Panc1 (cell line): Measurements from ENCODE around the gene TSPAN3. TPM values are rescaled to one million over a fixed set of nuclear protein-coding genes. Genes with fewer than 3 reads are reported as not detected.

ENCODE experiments used
- ATAC-seq: fragments of 200-7000 bp; cut with Tn5 transposase; 2 replicates; pipeline ENCODE4 v1.9.1; 2020; ENCODE audit warnings: mild to moderate bottlenecking, moderate library complexity
- BruUV-seq: library from RNA; stranded (reverse); fragments of 400-500 nt; replicated peaks from 2 replicates; lab custom pipeline; 2021; lab: Mats Ljungman, UMichigan
- CTCF ChIA-PET: fragments of 300-600 bp; sonication (Branson Sonifier 250); formaldehyde crosslinking; loops from one replicate; lab custom pipeline; 2022; ENCODE audit warnings: antibody characterized with exemption; lab: Charles Lee
- POLR2A ChIA-PET: fragments of 300-600 bp; sonication (Branson Sonifier 250); formaldehyde crosslinking; loops from one replicate; lab custom pipeline; 2022; ENCODE audit warnings: antibody characterized with exemption; lab: Charles Lee
- DNase-seq: peaks from one replicate; pipeline ENCODE4 v3.0.0-alpha.2; 2010; ENCODE audit warnings: low read depth, low spot score
- H3K27ac ChIP-seq: 2 replicates; pipeline ENCODE4 v1.5.1; 2011; ENCODE audit warnings: mild to moderate bottlenecking, low read length, inconsistent platforms
- H3K27me3 ChIP-seq: fragments of 200-500 bp; sonication (Bioruptor generic); 2 replicates; pipeline ENCODE4 v1.6.0; 2014; ENCODE audit warnings: low read length, inconsistent platforms; ENCODE audit not compliant: control insufficient read depth, insufficient read depth
- H3K36me3 ChIP-seq: fragments of 200-500 bp; sonication (Bioruptor generic); 2 replicates; pipeline ENCODE4 v1.5.1; 2014; ENCODE audit warnings: inconsistent platforms, mild to moderate bottlenecking, low read length, moderate library complexity; ENCODE audit not compliant: control insufficient read depth, insufficient read depth
- H3K4me1 ChIP-seq: 2 replicates; pipeline ENCODE4 v1.5.1; 2011; ENCODE audit warnings: inconsistent platforms, mild to moderate bottlenecking, low read length, moderate library complexity; ENCODE audit not compliant: control insufficient read depth, insufficient read depth
- H3K4me3 ChIP-seq, 2 experiments: 2 replicates each; pipeline ENCODE4 v1.5.1; 2011 to 2012; ENCODE audit warnings: low read depth in 2 of 2, low read length in 2 of 2, mild to moderate bottlenecking in 2 of 2, inconsistent platforms in 1 of 2, moderate library complexity in 1 of 2
- H3K9me3 ChIP-seq: fragments of 200-500 bp; sonication (Bioruptor generic); 2 replicates; pipeline ENCODE4 v1.5.1; 2014; ENCODE audit warnings: low read depth, mild to moderate bottlenecking, inconsistent platforms, low read length, moderate library complexity; ENCODE audit not compliant: control insufficient read depth, insufficient read depth
- POLR2AphosphoS5 ChIP-seq: IDR thresholded peaks from 2 replicates; pipeline ENCODE4 v1.6.1; 2012; ENCODE audit warnings: mild to moderate bottlenecking, low read depth, low read length, moderate library complexity
- SIN3A ChIP-seq: IDR thresholded peaks from 2 replicates; pipeline ENCODE4 v1.6.1; 2012; ENCODE audit warnings: low read depth, mild to moderate bottlenecking, low read length, moderate library complexity, borderline replicate concordance; ENCODE audit not compliant: insufficient read depth
- TCF7L2 ChIP-seq: IDR thresholded peaks from 2 replicates; pipeline ENCODE4 v1.6.1; 2011; ENCODE audit warnings: mild to moderate bottlenecking, low read depth, low read length, inconsistent platforms
- in situ Hi-C: cut with HindIII; loops from 2 replicates; pipeline ENCODE4 v1.10.0; 2016; ENCODE audit warnings: low sequenced_read_pairs, low pct_unique_long_range_greater_than_20kb
- intact Hi-C: fragments of 100-400 bp; cut with micrococcal nuclease; formaldehyde crosslinking; loops from one replicate; pipeline ENCODE4 v1.10.0; 2022; ENCODE audit not compliant: unreplicated experiment
- total RNA-seq: library from RNA; stranded (reverse); gene quantifications from one replicate; pipeline ENCODE4 v1.2.1, GENCODE V29; 2021; ENCODE audit not compliant: unreplicated experiment
- TF ChIP-seq, protein P1 (sequence below), 2 experiments: IDR thresholded peaks; 2 replicates each; pipeline ENCODE4 v1.6.1; 2011 to 2012; ENCODE audit warnings: low read depth in 2 of 2, control low read depth in 1 of 2, low read length in 1 of 2, mild to moderate bottlenecking in 1 of 2, moderate library complexity in 1 of 2; ENCODE audit not compliant: insufficient read depth in 1 of 2
- TF ChIP-seq, protein P2 (sequence below): fragments of 450-650 bp; IDR thresholded peaks from 2 replicates; pipeline ENCODE4 v1.5.1; 2017; ENCODE audit warnings: mild to moderate bottlenecking

Gene TSPAN3
- total RNA-seq, 1 experiment from 2014 or later = 130 TPM

DNA sequence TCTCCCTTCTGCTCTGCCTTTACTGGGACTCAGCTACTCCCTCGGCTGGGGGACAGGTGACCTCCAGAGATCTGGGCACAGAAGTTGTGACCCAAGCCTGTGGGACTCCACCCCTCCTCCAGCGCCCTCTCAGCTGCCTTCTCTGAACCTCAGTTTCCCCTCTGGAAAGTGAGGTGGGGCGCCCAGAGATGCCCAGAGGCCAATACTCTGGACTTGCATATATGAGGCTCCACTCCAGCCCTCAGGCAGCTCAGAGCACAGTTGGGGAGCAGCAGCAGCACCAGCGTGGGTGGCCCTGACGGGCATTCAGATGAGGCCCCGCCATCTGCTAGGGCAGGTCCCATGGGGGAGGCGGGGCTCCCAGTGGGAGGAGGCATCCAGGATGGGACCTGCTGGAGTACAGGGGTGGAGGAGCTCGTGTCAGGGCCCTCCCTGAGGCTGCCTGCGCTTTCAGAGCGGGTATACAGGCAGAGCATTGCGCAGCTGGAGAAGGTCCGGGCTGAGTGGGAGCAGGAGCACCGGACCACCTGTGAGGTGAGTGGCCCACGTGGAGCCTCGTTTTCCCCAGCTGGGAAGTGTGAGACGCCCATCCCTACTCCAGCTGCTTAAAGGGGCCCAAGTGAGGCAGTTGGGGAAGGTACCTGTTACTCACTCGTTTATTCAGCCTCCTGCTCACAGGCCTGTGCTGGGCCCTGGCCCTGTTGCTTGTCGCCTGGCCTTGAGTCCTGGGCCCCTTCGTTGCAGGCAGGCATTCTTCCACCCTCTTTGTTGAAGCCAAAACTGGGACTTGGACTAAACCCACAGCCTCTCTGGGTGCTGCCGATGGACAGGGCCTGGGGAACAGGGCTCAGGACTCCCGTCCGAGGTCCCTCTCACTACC, 40.6 kb downstream of the TSPAN3 start:
- BruUV-seq = no TSS peak
- intact Hi-C loops = no loop called here
- Histone ChIP-seq H3K27me3 (no peaks in the 10 kb centered on the region), H3K36me3 (no peaks in the 10 kb centered on the region), H3K9me3 (no peaks in the 10 kb centered on the region), H3K4me1 (no peaks in the 10 kb centered on the region; the same call in 1 of the 2 replicates), H3K27ac (no peak overlapping the region), H3K4me3 (no peak overlapping the region)
- POLR2A ChIA-PET = no interaction called here
- in situ Hi-C loops = no loop called here
- CTCF ChIA-PET = interaction anchor here (0.6 to 0.7 kb wide), 2 partner anchors 36 to 593 kb away, joined by 4 to 8 read pairs; no protein-coding TSS in a partner anchor
- ATAC-seq (peak; percentile 24; the same call in 1 of the 2 replicates), DNase-seq (no peak)
- TF ChIP-seq SIN3A (no peak), POLR2AphosphoS5 (no peak), TCF7L2 (no peak)
- TF ChIP-seq, protein P1, sequence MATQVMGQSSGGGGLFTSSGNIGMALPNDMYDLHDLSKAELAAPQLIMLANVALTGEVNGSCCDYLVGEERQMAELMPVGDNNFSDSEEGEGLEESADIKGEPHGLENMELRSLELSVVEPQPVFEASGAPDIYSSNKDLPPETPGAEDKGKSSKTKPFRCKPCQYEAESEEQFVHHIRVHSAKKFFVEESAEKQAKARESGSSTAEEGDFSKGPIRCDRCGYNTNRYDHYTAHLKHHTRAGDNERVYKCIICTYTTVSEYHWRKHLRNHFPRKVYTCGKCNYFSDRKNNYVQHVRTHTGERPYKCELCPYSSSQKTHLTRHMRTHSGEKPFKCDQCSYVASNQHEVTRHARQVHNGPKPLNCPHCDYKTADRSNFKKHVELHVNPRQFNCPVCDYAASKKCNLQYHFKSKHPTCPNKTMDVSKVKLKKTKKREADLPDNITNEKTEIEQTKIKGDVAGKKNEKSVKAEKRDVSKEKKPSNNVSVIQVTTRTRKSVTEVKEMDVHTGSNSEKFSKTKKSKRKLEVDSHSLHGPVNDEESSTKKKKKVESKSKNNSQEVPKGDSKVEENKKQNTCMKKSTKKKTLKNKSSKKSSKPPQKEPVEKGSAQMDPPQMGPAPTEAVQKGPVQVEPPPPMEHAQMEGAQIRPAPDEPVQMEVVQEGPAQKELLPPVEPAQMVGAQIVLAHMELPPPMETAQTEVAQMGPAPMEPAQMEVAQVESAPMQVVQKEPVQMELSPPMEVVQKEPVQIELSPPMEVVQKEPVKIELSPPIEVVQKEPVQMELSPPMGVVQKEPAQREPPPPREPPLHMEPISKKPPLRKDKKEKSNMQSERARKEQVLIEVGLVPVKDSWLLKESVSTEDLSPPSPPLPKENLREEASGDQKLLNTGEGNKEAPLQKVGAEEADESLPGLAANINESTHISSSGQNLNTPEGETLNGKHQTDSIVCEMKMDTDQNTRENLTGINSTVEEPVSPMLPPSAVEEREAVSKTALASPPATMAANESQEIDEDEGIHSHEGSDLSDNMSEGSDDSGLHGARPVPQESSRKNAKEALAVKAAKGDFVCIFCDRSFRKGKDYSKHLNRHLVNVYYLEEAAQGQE (IDR thresholded peaks at IDR 0.05; ENCODE audit: insufficient read depth in 1 of 2, low read depth in 2 of 2, low read length in 1 of 2) = no peak
- TF ChIP-seq, protein P2, sequence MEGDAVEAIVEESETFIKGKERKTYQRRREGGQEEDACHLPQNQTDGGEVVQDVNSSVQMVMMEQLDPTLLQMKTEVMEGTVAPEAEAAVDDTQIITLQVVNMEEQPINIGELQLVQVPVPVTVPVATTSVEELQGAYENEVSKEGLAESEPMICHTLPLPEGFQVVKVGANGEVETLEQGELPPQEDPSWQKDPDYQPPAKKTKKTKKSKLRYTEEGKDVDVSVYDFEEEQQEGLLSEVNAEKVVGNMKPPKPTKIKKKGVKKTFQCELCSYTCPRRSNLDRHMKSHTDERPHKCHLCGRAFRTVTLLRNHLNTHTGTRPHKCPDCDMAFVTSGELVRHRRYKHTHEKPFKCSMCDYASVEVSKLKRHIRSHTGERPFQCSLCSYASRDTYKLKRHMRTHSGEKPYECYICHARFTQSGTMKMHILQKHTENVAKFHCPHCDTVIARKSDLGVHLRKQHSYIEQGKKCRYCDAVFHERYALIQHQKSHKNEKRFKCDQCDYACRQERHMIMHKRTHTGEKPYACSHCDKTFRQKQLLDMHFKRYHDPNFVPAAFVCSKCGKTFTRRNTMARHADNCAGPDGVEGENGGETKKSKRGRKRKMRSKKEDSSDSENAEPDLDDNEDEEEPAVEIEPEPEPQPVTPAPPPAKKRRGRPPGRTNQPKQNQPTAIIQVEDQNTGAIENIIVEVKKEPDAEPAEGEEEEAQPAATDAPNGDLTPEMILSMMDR = no peak

DNA sequence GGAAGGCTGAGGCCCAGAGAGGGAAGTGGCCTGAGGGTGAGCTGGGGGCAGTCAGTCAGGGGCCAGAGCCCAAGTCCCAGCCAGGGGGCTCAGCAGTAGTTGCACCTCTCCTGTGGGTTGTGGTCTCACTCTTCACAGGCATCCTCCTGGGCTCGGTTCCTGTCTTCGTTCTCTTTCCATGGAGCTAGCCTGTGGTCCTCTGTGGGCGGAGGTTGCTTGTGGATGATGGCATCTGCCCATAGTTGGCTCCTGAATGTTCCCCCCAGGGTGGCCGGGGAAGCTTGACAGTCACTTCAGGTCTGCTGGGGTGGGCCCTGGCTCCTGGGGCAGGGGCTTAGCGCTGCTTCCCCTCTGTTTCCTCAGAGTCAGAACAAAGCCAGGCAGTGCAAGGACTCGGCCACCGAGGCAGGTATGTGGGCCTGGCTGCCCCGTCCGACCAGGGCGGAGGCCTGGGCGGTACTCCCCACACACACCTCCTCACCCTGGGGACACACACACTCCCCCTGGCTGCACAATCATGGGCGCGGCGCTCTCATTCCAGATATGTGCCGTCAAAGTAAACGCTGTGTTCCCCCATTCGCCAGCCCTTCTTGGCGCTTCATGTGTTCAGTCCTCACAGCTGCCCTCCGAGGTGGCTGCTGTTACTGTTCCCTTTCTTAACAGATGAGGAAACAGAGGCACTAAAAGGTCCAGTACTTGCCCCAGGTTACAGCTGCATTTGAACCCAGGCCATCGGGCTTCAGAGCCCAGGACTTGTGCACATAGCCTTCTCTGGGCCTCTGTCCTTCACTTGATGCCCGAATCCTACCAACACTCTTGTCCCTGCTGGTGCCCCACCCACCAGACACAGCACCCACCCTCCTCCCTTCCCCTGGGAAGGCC, 41.5 kb downstream of the TSPAN3 start:
- in situ Hi-C loops (no loop called here), intact Hi-C loops (loop anchor here (5.0 kb wide), 1 partner anchor 513 kb away; no protein-coding TSS in a partner anchor)
- TF ChIP-seq, protein P1 (IDR thresholded peaks at IDR 0.05; ENCODE audit: insufficient read depth in 1 of 2, low read depth in 2 of 2, low read length in 1 of 2) = no peak
- TF ChIP-seq, protein P2 = no peak
- TF ChIP-seq TCF7L2 (no peak), POLR2AphosphoS5 (no peak), SIN3A (no peak)
- Histone ChIP-seq H3K4me3 (no peak overlapping the region), H3K36me3 (no peaks in the 10 kb centered on the region), H3K27ac (no peak overlapping the region), H3K4me1 (no peaks in the 10 kb centered on the region; the same call in 1 of the 2 replicates), H3K27me3 (no peaks in the 10 kb centered on the region), H3K9me3 (no peaks in the 10 kb centered on the region)
- POLR2A ChIA-PET = no interaction called here
- ATAC-seq (no peak), DNase-seq (no peak)
- CTCF ChIA-PET = no interaction called here
- no TSS peak for BruUV-seq
